GM19023 (cell line): ENCODE data around the gene KRT15.
"Not testable (repeated sequence)": the region's sequence is repeated elsewhere in the genome, so short reads cannot be mapped to it uniquely, and the experiment has no call there.

Experiments
- ATAC-seq: cut with Tn5 transposase; IDR thresholded peaks from one replicate; pipeline ENCODE4 v1.9.1; 2021; ENCODE audit warnings: mild to moderate bottlenecking, moderate library complexity; ENCODE audit not compliant: unreplicated experiment

The KRT15 gene

DNA sequence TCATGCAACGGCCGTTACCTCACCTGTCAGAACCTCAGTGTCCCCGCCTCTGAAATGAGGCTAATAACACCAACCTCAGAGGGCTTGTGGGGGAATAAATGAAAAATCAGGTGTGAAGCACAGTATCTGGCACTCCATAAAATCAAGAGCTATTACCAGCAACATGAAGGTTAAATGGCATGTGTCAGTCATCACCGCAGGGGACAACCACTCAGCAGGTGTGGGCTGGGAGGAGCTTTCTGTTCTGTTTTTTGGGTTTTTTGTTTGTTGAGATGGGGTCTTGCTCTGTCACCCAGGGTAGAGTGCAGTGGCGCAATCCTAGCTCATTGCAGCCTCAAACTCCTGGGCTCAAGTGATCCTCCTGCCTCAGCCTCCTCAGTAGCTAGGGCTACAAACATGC is 26.2 kb upstream of the KRT15 start:
- no peak for ATAC-seq

DNA sequence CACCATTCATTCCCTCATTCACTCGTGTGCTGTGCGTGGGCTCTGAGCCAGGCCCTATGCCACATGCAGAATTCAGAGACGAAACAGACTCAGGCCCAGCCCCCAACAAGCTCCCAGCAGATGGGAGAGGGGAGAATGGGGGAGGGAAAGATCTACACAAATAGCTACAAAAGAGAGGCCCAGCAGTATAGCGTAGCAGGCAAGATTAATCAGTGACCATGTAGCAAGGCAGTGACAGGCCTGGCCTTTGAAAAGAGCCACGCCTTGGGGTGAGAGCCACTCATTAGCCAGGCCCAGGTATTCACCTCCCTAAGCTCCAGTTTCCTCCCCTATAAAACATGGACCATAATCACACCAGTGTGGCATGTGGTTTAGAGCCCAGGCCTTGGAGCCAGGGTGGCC is 25.8 kb upstream of the KRT15 start:
- no peak for ATAC-seq

DNA sequence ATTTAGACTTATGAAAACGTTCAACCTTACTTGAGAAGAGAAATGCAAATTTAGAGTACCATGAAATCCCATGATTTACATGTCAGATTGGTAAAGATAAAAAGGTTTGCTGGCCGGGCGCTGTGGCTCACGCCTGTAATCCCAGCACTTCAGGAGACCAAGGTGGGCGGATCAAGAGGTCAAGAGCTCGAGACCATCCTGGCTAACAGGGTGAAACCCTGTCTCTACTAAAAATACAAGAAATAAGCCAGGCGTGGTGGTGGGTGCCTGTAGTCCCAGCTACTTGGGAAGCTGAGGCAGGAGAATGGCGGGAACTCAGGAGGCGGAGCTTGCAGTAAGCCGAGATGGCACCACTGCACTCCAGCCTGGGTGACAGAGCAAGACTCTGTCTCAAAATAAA is 24.1 kb upstream of the KRT15 start:
- ATAC-seq, result not testable (repeated sequence)

DNA sequence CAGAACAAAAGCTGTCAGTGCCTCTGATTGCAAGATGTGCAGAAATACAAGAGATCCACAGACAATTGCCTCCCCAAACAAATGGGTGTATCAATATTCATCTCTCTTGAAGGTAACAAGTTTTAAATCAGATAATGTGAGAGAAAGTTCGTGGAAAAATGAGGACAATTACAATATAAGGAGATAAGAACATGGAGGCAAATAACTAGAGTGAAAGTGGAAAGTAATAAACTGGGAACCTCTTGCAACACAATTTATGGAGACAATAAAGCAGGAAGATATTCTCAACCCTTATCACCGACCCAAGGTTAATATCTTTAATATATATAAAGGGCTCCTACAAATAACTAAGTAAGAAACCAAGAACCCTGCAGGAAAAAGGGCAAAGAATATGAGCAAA is 23.7 kb upstream of the KRT15 start:
- ATAC-seq, result no peak

DNA sequence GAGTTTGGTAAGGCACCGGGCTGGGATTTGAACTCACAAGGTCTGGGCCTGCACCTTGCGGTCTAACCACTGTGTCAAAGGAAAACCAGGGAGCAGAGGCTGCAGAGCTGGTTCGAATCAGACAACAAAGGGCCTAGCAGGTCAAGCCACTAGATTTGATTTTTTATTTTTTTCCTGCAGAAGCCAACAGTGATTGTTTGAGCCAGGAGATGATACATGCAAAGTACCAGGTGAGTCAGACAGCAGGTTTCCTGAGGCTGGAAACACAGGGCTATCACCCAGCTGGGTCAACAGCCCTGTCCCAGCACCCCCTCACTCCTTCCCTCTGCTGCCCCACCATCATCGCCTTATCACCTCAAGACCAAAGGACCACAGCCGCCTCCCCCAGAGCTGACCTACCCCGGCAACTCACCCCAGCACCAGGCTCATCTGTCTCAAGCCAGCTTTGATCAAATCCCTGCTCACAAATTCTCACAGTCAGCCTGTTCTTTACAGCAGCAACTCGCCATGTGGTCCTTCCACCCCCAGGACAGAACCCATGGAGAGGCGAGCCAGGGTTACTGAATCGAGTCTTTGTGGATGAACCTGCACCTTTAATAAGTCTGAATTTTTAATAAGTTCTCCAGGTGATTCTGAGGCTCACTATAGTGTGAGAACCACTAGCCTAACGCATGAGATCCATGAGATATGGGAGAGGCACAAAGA is 22.4 kb upstream of the KRT15 start:
- no peak for ATAC-seq

DNA sequence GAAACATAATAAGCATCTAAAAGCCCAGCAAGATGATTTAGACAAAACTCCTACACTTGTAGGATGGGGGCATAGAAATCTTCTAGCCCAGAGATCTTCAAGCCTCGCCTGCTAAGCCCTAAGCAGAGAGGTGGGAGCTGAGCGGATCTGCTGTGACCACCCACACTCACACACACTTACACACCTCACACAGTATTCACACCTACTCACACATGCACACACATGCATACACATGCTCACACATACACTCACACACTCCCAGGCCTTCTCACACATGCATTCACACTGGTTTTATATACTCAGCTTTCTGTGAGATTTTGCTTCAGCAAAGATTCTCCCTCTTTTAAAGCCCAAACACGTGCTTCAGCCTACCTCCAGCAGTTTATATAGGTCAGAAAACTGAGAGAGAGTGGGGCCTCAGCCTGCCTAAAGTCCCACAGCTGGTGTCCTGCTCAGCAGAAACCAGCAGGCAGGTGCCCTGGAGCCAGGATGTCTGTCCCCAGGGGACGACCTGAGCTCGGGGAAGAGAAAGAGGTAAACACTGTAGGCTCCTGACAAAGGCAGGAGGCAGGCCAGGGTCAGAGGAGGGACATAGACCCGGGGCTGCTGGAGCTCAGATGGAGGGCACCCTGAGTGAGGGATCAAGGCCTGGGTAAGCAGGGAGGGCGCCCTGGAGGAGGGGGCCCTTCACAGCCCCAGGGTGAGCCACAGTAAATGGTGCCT is 21.4 kb upstream of the KRT15 start:
- no peak for ATAC-seq

DNA sequence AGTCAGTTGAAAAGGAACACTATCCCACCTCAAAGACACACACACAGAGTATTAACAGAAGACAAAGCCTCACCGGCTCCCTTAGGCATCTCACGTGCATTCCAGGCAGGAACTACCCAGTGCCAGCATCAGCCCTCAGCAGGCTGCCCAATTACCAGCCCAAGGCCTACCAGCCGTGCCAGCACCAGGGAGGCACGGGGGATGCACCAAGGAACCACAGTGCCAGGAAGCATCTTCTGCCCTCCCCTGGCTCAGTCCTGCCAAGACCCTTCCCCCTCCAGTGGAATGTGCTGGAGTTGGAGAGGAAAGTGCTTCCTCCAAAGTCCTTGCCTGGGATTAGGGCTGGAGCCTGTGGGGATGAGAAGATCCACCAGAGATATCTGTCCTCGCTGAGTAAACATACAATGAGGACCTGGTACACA is 20.4 kb upstream of the KRT15 start:
- no peak for ATAC-seq

DNA sequence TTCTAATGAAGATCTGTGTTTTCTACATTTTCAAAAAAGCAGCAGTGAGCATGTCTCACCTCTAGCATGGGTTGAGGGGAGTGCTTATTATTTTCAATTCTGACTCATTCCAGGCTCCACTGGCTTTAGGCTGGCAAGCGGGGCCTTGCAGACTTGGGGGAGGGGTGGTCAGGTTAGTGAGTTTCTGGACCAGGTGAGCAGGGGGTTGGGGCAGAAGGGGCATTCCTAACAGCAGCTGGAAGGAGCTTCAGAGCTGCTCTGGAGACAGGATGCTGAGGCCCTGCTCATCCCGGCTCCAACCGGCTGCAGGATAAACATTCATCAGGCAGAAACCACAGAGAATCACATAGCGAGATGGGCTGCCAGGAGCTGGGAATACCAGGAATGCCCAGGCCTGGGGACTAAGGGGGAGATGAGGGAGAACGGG is 19.9 kb upstream of the KRT15 start:
- ATAC-seq, result no peak

DNA sequence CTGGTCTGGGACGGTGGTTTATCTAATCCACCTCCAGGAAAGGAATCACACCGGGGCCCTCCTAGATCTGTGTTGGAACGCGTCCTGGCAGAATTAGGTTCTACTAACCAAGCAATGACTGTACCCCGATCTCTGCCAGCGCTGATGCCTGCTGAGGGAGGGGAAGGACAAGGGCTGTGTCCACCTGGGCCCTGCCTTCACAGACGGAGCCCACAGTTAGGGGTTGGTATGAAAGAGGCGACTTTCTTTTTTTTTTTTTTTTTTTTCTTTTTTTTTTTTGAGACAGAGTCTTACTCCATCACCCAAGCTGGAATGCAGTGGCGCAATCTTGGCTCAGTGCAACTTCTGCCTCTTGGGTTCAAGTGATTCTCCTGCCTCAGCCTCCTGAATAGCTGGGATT is 19.3 kb upstream of the KRT15 start:
- ATAC-seq, result no peak

DNA sequence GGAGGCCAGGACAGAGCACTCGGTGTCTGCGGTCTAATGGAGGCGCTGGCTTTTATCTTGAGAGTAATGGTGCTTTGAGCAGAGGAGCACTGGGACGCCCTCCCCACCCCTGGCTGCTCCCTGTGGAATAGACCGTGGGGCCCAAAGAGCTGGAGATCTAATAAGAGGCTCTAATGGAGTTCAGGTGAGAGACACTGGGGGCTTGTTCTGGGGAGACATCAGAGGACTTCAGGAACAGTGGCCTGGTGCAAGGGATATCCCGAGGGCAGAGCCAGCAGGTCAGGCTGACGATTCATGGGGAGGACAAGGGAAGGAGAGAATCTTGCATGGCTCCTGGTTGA is 18.9 kb upstream of the KRT15 start:
- no peak for ATAC-seq

DNA sequence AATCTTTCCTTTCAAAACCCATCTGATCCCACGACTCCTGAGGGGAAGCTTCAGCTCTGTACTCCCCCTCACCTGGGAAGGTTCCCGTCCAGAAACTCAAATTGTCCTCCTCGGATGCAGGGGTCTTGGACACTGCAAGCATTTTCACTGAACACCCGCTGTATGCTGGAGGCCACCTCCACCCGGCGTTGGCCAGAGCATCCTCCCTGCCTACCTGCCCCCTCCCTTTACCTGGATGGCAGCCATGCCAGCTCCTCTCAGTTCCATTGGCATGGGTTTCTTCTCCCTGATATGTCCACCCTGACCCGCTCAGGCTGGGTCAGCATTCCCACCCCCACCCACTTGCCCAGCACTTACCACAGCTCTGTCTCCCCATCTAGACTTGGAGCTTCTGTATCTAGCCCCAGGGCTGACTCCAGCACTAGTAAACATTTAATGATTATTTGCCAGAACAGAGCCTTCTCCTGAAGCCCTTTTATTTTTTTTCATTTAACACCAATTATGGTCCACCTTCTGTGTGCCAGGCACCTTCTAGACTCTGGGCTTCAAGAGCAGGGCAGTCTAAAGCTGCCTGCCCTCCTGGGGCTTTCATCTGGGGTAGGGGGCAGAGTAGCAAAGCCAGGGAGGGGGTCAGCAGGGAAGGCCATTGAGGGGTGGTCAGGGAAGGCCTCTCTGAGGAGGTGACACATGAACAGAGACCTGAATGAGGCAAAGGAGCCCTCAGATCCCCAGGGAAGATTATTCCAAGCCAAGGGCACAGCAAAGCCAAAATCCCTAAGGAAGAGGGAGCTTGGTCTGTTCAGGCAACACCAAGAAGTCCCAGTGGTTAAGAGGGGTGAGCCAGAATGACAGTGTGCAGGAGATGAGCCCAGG is 18.3 kb upstream of the KRT15 start:
- no peak for ATAC-seq

DNA sequence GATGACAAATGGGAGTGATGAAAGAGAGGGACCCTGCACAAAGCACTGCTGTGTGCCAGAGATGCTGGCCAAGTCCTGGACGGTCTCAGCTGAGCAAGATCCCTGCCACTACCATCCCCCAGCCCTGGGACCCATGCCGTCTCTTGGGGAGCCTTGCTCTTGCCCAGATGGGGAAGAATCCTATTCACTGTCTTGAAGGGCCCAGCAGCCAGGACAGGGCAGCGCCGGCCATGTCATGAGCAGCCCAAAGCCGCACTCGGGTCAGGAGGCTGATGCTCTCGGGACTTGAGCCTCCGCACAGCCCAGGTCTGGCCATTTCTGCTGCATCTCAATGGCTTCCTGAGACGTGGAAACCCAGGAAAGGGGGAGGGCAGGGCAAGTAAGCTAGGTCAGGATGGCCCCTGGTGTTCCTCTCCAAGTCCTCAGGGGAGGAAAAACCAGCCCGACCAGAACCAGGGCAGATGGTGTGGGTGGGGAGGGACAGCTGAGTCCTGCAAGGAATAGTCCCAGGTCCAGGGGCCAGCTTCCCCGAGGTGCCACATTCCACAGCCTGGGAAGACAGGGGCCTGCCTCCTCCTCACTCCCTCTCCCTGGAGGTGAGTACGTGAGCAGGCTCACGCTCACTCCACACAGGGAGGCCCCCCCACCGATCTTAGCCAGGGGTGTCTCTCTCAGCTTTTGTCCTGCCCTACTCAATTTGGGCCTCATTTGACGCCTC is 17.2 kb upstream of the KRT15 start:
- no peak for ATAC-seq

DNA sequence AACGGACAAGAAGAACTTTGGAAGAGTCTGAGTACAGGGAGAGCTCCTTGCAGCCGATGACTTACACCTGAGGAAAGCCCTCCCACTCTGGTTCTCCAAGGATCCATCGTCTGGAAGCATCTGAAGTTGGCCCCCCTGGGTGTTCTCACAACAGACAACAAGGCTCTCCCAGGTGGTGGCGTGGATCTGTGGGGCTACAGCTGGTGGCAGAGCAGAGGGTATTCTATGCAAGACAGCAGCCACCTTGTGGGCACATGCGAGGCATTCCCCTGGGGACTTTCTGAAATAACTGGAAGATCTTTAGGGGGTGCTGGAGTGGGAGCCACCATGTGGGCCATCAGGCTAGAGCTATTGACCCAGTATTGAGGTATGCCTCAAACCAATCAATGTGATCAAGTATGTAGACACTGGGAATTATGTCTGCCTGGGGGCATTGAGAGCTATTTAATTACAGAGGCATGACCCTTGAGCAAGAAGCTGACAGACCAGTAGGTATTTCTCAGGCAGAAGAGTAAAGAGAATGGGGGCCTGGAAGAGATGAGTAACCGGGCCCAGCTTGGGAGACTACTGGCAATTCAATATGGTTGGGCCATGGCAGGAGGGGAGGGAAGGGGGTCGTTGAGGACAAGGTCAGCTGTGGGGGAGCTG is 16.3 kb upstream of the KRT15 start:
- ATAC-seq, result no peak

DNA sequence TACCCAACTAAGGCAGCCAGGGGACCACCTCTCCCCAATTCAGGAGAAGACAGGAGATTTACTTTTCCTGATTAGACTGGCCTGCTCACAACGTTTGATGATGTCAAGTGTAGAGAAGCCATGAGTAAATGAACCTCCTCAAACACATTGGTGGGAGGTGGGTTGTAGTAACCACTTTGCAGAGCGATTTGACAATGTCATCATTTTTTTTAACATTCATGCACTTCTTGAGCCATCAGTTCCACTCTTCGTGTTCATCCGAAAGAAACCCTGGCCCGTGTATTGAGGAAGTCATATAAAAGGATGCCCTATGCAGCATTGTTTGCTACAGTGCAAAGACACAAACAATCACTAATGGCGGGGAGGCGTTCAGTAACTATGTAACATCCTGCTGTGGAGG is 14.9 kb upstream of the KRT15 start:
- ATAC-seq, result no peak

DNA sequence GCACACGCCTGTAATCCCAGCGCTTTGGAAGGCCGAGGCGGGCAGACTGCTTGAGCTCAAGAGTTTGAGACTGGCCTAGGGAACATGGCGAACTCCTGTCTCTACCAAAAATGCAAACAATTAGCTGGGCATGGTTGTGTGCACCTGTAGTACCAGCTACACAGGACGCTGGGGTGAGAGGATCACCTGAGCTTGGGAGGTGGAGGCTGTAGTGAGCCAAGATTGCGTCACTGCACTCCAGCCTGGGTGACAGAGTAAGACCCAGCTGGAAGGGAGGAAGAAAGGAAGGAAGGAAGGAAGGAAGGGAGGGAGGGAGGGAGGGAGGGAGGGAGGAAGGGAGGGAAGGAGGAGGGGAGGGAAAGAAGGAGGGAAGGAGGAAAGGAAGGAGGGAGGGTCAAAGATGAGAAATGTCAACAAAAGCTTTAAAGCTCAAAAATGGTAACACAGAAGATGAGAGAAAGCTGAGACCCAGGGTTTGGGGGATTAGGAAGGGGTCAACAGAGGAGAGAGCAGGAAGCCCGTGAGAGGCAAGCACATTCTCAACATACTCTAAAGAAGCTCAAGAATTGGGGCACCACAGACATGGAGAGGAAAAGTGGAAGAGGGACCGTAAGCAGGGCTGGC is 14.4 kb upstream of the KRT15 start:
- no peak for ATAC-seq

DNA sequence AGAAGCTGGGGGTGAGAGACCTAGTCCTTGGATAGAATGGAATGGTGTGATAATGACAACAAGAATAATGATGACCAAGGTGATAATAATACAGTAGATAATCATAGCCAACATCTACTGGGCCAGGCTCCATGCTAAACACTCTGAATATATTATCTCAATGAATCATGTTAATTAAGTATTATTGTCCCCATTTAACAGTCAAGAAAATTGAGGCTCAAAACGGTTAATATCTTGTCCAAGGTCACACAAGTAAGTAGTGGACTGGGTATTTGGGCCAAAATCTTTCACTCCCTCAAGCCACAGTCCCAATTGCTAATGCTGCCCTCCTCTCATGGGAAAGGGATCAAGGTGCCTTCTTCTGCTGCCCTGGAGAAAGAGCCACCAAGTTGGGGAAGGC is 13.3 kb upstream of the KRT15 start:
- ATAC-seq, result no peak

DNA sequence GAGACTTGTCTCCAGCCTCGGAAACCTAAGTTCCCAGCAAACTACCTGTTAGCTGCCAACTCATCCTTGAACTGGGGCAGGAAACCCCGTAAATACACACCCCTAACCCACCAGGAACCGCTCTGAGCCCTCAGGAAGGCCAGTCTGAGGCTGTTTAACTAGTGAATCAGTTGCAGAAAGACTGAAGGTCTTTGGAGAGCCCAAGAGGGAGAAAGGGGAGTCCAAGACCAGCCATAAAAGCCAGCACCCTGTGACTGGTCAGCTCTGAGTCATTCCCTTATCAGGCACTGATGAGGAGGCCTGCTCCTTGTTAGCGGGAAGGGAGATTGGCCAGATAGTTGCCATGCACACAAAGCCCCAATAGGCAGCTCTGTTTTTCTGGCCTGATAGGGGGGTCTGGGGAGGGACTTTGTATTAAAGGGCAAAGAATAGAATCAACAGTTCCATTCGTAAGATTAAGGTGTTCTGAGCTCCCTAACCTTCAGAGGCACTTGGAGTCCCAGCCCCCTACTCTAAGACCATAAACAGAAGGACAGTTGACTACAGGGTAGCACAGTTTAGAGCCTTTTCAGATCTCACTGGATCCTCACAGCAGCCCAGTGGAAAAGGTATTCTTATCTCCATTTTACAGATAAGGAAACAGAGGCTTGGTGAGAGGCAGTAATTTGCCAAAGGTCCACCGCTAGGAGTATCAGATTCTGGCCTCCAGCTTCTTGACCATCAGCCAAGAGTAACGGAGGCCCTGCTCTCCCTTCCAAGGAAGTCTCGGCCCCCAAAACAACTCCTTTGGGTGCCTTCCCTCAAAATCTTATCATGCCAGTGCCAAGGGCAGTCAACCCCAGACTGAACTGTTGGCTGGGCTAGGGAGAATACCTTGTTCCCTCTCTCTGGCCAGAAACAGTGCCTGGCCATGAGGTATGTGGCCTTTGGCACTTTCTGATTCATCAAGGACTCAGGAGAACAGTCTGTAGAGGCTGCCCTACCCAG is 11.7 kb upstream of the KRT15 start:
- no peak for ATAC-seq

DNA sequence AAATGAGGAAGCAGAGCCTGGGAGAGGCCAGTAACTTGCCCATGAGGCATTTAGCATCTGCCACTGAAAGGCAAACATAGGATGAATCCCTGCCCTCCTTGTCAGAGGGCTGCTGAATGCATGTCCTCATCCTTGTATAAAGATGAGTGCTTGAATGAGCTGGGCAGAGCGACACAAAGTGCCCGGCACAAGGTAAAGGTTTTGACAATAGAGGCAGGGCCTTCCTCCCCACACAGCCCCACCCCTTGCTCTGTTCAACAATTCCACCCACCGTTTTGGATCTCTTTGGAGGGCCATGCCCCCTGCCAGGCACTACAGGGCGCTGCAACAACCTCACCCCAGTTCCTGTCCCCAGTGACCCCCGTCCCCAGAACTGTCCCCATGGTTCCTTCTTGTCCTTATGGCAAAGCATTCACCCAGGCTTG is 10.8 kb upstream of the KRT15 start:
- ATAC-seq, result no peak

DNA sequence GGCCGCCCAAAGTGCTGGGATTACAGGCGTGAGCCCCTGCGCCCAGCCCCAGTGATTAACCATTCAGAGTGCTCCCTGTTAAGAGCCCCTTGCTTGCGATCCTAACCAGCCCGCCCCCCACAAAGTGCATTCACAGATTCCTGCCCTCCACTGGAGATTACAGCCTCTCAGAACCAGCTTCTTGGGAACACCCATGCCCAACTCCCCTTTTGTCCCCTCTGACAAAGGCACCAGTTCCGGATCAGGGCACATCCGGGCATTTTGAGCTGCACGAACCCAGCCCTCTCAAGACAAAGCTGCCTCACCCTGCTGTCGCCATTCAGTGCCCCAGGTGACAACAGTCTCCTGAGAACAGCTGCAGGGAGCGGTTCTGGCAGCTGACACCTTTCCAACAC is 10.3 kb upstream of the KRT15 start:
- no peak for ATAC-seq
